Stimulated activated CD4-positive, alpha-beta T cell treated with anti-CD3 and anti-CD28 coated beads, Interleukin-4, amount 100 ng/mL, for 24 hours (primary cell): ENCODE measurements around the gene OSCAR.
A peak's percentile ranks its signal among the peaks of the same experiment; 100 is the strongest.

Experiments
- DNase-seq: peaks from one replicate; pipeline ENCODE4 v3.0.0-alpha.2; 2020

OSCAR gene

DNA sequence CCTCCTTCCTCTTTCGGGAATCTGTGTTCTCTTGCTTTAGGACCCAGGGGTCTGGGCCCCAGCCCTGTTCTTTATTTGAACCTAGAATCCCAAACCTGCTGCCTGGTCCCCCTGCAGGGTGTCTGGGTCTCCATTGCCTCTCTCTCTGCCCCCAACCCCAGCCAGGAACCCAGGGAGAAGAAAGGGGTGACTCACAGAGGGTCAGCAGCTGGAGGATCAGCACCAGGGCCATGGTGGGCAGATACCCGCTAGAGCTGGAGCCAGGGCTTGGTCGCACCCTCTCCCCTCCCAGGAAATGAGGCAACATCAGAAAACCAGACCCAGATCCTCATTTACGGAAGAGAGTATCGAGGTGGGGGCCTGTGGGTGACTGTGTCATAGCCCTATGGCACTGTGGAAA lies at the start of gene OSCAR:
TSS of gene OSCAR (minus strand) at position 243 of the 400 bp plus-strand sequence. CDS start at position 232, 11 bp downstream.
- no peak for DNase-seq

DNA sequence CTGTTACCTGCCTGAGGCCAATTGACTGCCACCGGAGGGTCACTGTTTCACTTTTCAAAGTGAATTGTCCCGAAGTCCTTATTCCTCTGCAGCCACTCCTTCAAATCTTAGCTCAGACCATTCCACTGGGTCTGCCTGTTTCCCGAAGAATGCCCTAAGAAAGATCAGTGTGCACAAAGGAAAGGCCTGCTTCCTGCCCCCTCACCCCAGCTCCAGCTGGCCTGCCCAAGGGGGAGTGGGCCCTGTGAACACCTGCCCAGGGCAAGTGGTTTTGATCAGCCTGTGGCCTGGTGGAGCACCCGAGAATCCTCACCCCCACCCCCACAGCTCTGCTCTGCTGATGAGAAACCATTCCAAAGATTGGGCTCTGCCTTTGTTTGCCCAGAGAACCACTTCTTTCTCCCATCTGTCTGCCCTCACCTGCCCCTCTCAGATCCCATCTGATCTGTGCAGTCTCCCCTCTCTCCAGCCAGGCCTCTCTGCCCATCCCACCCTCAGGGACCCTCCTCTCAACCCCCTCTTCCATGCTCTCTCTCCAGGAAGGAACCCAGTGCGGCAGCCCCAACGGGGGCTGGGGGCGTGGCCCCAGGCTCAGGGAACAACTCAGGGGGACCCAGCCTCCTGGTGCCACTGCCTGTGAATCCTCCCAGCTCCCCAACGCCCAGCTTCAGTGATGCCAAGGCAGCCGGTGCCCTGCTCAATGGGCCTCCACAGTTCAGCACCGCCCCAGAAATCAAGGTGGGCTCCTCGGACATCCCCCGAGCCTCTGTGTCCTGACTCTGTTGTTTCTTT lies 48.6 kb upstream of the OSCAR start:
- no peak for DNase-seq

DNA sequence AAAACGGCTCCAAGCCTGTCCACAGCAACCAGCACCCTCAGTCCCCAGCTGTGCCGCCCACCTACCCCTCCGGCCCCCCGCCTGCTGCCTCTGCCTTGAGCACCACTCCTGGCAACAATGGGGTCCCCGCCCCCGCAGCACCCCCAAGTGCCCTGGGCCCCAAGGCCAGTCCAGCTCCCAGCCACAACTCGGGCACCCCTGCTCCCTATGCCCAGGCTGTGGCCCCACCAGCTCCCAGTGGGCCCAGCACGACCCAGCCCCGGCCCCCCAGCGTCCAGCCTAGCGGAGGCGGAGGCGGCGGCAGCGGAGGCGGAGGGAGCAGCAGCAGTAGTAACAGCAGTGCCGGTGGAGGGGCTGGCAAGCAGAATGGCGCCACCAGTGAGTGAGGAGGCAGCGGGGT lies 47.6 kb upstream of the OSCAR start:
- no peak for DNase-seq

GRCh38 chr19:54147676-54148075 lies 47.1 kb upstream of the OSCAR start:
- no peak for DNase-seq

GRCh38 chr19:54145541-54146158 lies 45.0 kb upstream of the OSCAR start:
- DNase-seq, result no peak

GRCh38 chr19:54142166-54142780 lies 41.7 kb upstream of the OSCAR start:
- no peak for DNase-seq

- no peak for DNase-seq
Observed at GRCh38 chr19:54141356-54141755, 40.8 kb upstream of the OSCAR start.

DNA sequence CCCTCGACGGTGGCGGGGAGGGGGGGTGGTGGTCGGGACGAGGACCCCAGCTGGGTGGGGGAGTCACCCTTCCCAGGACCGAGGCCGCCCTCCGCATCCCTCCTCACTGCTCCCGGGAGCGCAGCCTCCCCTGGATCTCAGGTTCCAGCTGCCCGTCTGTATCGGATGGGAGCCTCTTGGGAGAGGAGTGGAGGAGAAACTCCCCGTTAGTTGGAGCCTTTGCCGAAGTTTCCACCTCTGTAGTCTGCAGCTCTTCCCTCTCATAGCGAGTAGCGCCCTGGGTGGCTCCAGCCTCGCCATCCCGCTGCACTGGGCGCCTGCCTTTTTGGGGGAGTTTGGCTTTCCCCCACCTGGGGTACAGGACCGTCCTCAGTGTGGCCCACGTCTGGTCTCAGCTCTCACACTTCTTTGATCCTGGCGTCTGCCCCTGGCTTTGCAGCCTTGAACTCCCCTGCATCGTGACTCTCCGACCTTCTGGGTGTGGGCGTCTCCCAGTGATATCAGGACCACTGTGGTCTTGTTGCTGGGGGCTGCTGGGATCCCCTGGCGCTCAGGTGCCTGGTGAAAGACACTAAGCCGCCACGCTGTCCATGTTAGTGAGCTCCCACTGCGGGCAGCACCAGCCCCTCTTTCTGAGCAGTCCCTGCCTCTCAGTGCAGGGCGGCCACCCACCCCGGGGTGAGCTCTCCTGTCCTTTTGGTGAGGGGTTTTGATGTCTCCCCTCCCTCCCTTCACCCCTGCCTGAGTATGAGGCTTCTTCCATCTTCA lies 38.1 kb upstream of the OSCAR start:
- peak; percentile 47 for DNase-seq

DNA sequence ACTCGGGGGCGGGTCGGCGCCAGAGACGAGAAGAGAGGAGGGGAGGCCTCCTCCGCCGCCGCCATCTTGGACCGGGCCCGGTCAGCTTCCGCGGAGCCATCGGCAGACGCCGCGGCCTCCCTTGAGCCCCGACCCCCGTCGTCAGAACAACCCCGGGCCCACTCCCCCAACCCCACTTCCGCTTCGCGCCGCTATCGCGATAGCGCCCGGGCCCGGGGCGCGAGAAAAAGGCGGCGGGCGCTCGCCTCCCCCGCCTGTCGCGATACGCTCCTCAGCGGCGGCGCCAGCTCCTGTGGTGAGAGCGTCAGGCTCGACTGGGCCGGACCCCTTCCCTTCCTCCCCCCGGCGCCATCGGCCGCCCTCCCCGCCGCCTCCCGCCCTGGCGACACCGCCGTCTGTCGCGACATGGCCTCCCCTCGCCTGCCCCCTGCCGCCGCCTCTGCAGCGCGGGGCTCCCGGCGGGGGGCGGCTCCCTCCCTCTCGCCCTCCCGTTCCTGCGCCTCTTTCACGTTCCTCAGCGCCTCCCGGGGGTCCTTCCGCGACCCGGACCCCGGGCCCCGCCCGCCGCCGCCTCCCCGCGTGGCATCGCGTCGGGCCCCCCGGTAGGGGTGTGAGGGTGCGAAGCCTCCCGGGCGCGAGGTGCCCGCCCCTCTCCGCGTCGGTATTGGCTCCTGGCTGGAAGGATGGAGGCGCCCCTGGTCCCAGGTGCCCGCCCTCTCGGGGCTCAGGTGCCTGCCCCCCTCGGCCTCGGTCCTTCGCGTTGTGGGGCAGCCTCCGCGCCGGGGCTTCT lies 37.3 kb upstream of the OSCAR start, which contains the start of gene CNOT3:
TSS of gene CNOT3 (plus strand) at position 64 of the 790 bp plus-strand sequence. CDS start 5,217 bp downstream, outside the sequence.
- peak; percentile 35 for DNase-seq

DNA sequence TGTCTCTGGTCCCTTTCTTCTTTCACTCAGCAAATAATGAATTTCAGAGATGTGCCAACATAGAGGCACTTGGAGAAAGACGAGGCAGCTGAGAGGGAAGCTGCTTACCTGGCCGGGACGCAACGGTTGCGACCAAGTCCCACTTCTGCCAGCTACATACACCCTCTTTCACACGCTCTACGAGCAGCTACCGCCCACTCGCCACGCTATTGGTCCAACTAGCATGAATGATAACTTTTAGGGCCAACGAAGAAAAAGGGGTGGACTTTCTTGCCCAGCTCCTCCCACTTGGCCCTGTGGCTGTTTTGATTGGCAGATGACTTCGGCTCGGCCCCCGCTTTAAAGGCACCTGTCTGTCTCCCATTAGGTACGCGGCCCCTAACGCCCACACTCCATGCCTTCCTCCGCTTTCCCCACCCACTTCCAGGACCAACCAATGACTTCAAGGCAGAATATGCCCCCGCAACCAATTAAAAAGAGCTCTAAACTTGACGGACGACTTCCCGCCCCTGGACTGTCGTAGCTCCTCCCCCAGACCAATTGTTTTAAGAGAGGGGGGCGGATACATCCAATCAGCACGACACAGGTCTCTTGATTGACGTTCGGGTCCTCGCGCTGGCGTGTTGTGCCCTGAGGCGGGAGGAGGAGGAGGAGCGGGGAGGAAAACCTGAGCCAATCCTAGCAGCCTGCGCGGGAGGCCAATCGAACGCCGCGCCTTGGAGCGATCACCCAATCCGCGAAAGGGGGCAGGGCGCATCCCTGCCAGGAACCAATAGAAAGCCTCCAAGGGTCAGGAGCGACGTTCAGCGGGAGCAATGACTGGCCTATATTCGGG lies 36.5 kb upstream of the OSCAR start:
- DNase-seq, result peak; percentile 99

GRCh38 chr19:54136086-54136863 lies 35.7 kb upstream of the OSCAR start:
- DNase-seq, result no peak

GRCh38 chr19:54133957-54134590 lies 33.5 kb upstream of the OSCAR start:
- no peak for DNase-seq

DNA sequence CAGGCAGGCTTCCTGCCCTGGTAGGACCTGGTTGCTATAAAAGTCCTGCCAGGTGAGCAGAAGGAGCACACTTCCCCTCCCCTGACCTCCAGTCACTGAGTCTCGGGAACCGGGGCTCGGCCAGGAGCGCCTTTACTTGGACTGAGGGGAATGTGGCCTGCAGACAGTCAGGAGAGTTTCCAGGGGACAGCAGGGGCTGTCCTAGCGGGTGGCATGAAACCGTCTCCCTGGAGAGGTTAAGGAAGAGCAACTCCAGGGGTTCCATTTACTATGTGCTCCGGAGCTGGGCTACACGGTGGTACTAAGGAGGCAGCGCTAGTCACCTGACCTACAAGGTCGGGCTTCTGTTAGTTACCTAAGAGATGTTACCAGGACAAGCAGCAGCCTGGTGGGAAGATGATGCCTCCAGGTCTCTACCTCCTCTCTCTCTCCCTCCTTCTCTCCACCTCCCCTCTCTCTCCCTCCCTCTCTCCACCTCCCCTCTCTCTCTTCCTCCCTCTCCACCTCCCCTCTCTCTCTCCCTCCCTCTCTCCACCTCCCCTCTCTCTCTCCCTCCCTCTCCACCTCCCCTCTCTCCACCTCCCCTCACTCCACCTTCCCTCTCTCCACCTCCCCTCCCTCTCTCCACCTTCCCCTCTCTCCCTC lies 32.8 kb upstream of the OSCAR start:
- DNase-seq, result no peak

DNA sequence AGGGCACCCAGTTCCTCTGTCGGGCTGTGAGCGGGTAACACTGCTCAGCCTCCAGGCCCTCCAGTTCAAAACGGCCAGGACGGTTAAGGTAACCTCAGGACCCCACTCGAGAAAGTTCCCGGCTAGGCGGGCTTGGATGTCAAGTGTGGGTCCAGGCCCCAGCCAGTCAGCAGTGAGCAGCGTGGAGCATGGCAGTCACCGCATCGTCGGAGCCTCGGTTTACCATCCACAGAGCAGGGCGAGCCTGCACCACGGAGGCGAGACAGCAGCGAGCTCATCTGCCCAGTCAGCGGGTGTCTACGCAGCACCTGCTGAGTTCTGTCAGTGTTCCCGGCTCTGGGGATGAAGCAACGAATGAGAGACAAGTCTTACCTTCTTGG lies 29.0 kb upstream of the OSCAR start:
- DNase-seq, result no peak

DNA sequence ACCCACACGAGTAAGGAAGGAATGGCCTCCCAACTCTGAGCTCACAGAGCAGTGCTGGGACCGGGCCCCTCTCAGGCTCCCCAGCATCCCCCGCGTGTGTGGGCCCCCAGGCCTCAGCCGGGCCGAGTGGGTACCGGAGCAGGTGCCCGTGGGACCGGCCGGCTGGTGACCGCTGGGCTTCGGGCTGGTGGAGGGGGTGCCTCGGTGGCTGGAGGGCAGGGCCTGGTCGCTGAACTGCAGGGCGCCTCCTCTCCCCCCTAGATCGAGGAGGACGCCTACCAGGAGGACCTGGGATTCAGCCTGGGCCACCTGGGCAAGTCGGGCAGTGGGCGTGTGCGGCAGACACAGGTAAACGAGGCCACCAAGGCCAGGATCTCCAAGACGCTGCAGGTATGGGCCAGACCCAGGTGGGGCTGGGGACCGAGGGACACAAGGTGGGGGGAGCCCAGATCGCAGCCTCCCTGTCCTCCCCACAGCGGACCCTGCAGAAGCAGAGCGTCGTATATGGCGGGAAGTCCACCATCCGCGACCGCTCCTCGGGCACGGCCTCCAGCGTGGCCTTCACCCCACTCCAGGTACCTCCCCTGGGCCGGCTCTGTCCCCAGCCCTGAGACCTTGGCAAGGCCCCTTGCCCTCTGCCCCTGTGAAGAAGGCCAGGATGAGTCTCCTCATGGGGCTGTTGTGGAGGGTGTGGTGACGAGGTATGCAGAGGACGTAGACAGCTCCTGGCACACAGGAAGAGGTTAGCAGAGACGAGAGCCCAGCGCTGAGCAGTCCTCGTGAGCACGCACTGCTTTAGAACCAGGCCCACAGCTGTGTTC lies 28.4 kb upstream of the OSCAR start:
- DNase-seq, result no peak

- DNase-seq, result no peak
Observed at GRCh38 chr19:54128441-54128725, 27.8 kb upstream of the OSCAR start.

DNA sequence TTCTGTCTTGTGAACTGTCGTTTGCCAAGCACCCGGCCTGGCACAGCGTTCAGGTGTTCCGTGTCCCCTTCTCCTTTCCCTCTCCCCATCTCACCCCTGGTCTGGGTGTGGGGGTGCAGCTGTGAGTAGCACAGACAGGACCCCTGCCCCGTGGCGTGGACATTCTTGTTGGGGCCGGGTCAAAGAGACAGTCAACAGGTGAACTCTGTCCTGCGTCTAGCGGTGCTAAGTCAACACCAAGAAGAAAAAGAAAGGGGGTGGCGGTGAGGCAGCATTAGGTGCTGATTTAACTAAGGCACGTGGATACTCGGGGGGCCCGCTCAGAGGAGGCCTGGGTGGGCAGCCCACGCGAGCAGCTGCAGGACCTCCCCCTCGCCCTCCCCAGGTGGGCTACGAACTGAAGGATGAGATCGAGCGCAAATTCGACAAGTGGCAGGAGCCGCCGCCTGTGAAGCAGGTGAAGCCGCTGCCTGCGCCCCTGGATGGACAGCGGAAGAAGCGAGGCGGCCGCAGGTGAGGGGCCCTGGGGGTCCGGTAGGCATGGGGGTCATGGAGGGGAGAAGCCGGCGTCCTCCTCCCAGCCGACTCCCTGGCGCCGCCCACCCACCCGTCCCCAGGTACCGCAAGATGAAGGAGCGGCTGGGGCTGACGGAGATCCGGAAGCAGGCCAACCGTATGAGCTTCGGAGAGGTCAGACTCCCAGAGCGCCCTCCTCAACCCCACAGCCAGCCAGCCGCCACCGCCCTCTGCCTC lies 27.3 kb upstream of the OSCAR start:
- DNase-seq, result no peak

DNA sequence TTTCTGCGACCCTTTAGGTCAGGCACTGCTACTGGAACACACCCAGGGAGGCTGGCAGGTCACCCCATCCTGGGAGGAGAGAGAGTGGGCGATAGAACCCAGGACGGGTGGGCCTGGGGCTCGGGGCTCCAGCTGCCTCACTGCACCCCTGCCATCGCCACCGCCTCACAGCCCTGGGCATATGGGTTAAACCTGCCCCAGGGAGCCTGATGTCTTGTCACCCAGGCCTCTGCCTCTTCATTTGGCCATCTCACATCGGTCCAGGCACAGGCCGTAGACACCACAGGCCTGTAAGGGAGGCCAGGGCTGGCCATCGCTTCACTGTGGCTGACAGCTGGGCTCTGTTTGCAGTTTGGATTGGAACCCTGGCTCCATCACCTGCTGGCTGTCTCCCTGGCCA lies 25.1 kb upstream of the OSCAR start:
- no peak for DNase-seq
